C4-2B (cell line): Measurements from ENCODE around the gene AGPAT1.

Experiments used
- CTCF ChIP-seq: fragments of 450-650 bp; conservative IDR thresholded peaks from 2 replicates; pipeline ENCODE4 v1.5.1; 2017; ENCODE audit warnings: mild to moderate bottlenecking
- ZFX ChIP-seq: fragments of 450-650 bp; IDR thresholded peaks from 2 replicates; pipeline ENCODE4 v1.6.1; 2017

GRCh38 chr6:32126880-32127279 is 49.0 kb downstream of the AGPAT1 start:
- TF ChIP-seq CTCF (no peak), ZFX (no peak)
